Ecto neural progenitor cell (in vitro differentiated cells): Measurements from ENCODE around the gene CEP135.
"Not testable (repeated sequence)": the region's sequence is repeated elsewhere in the genome, so short reads cannot be mapped to it uniquely, and the experiment has no call there.

Source experiments
- DNase-seq: peaks from one replicate; pipeline ENCODE4 v3.0.0-alpha.2; 2018; ENCODE audit warnings: low spot score

The CEP135 gene

GRCh38 chr4:56028165-56028564 is 79.4 kb downstream of the CEP135 start:
- no peak for DNase-seq

GRCh38 chr4:56038487-56039162 is 89.9 kb downstream of the CEP135 start:
- DNase-seq: no peak

GRCh38 chr4:56040842-56041241 is 92.1 kb downstream of the CEP135 start:
- no peak for DNase-seq

- no peak for DNase-seq
These were observed 93.5 kb downstream of the CEP135 start for GRCh38 chr4:56042225-56042624.

GRCh38 chr4:56048383-56048701 is 99.6 kb downstream of the CEP135 start:
- no peak for DNase-seq

- peak; percentile 88 for DNase-seq
These were observed 100.1 kb downstream of the CEP135 start for GRCh38 chr4:56048702-56049431.

- DNase-seq: no peak
These were observed 101.9 kb downstream of the CEP135 start for GRCh38 chr4:56050625-56051024.

- DNase-seq: no peak
These were observed 102.4 kb downstream of the CEP135 start for GRCh38 chr4:56051029-56051709.

- no peak for DNase-seq
These were observed 102.9 kb downstream of the CEP135 start for GRCh38 chr4:56051710-56052075.

- DNase-seq: no peak
These were observed 103.7 kb downstream of the CEP135 start for GRCh38 chr4:56052481-56052880.

- no peak for DNase-seq
These were observed 104.2 kb downstream of the CEP135 start for GRCh38 chr4:56052966-56053365.

- no peak for DNase-seq
These were observed 106.6 kb downstream of the CEP135 start for GRCh38 chr4:56055027-56055977.

GRCh38 chr4:56055991-56056390 is 107.2 kb downstream of the CEP135 start:
- no peak for DNase-seq

- DNase-seq: no peak
These were observed 109.8 kb downstream of the CEP135 start for GRCh38 chr4:56058555-56058954.

GRCh38 chr4:56060036-56060435 is 111.3 kb downstream of the CEP135 start:
- DNase-seq: no peak

GRCh38 chr4:56062106-56062505 is 113.4 kb downstream of the CEP135 start:
- DNase-seq: no peak

GRCh38 chr4:56062526-56063145 is 113.9 kb downstream of the CEP135 start:
- DNase-seq: no peak

- DNase-seq: no peak
These were observed 117.7 kb downstream of the CEP135 start for GRCh38 chr4:56066493-56066892.

GRCh38 chr4:56067826-56068225 is 119.1 kb downstream of the CEP135 start:
- DNase-seq: no peak

GRCh38 chr4:56072730-56073129 is 124.0 kb downstream of the CEP135 start:
- not testable (repeated sequence) for DNase-seq

GRCh38 chr4:56077676-56078075 is 128.9 kb downstream of the CEP135 start:
- no peak for DNase-seq

GRCh38 chr4:56078866-56079265 is 130.1 kb downstream of the CEP135 start:
- no peak for DNase-seq
